GM19238 (cell line): ENCODE results near the gene TMEM209.
A peak's percentile ranks its signal among the peaks of the same experiment; 100 is the strongest.
"Not testable (repeated sequence)": the region's sequence is repeated elsewhere in the genome, so short reads cannot be mapped to it uniquely, and the experiment has no call there.

ENCODE experiments used
- DNase-seq: peaks from one replicate; pipeline ENCODE4 v3.0.0; 2011; ENCODE audit warnings: low spot score; ENCODE audit not compliant: insufficient read length

The TMEM209 gene

GRCh38 chr7:130205084-130205947 lies at the start of gene TMEM209:
TSS of gene TMEM209 (minus strand) at chr7:130205406. CDS start at chr7:130205375, 31 bp downstream.
- DNase-seq = peak; percentile 90

- DNase-seq = no peak
These were observed 49.3 kb upstream of the TMEM209 start for GRCh38 chr7:130254555-130254954.

- DNase-seq = not testable (repeated sequence)
These were observed 44.4 kb upstream of the TMEM209 start for GRCh38 chr7:130249626-130250025.

- not testable (repeated sequence) for DNase-seq
These were observed 43.6 kb upstream of the TMEM209 start for GRCh38 chr7:130248842-130249241.

GRCh38 chr7:130246491-130246890 lies 41.3 kb upstream of the TMEM209 start:
- DNase-seq = not testable (repeated sequence)

GRCh38 chr7:130243486-130243885 lies 38.3 kb upstream of the TMEM209 start:
- DNase-seq = not testable (repeated sequence)

- DNase-seq = peak; percentile 33
These were observed 37.2 kb upstream of the TMEM209 start for GRCh38 chr7:130242198-130243014.

- no peak for DNase-seq
These were observed 35.0 kb upstream of the TMEM209 start for GRCh38 chr7:130240240-130240639.

- not testable (repeated sequence) for DNase-seq
These were observed 31.2 kb upstream of the TMEM209 start for GRCh38 chr7:130236361-130236760.

GRCh38 chr7:130234078-130234477 lies 28.9 kb upstream of the TMEM209 start:
- DNase-seq = no peak

- no peak for DNase-seq
These were observed 27.0 kb upstream of the TMEM209 start for GRCh38 chr7:130232209-130232608.

GRCh38 chr7:130231792-130232191 lies 26.6 kb upstream of the TMEM209 start:
- no peak for DNase-seq

GRCh38 chr7:130229981-130230380 lies 24.8 kb upstream of the TMEM209 start:
- not testable (repeated sequence) for DNase-seq

- DNase-seq = no peak
These were observed 23.8 kb upstream of the TMEM209 start for GRCh38 chr7:130228840-130229502.

- no peak for DNase-seq
These were observed 22.8 kb upstream of the TMEM209 start for GRCh38 chr7:130227883-130228575.

- DNase-seq = no peak
These were observed 21.1 kb upstream of the TMEM209 start for GRCh38 chr7:130226333-130226732.

GRCh38 chr7:130224923-130225322 lies 19.7 kb upstream of the TMEM209 start:
- not testable (repeated sequence) for DNase-seq

GRCh38 chr7:130224210-130224609 lies 19.0 kb upstream of the TMEM209 start:
- DNase-seq = no peak

GRCh38 chr7:130223646-130224045 lies 18.4 kb upstream of the TMEM209 start:
- no peak for DNase-seq

- no peak for DNase-seq
These were observed 16.5 kb upstream of the TMEM209 start for GRCh38 chr7:130221746-130222145.

- no peak for DNase-seq
These were observed 14.7 kb upstream of the TMEM209 start for GRCh38 chr7:130219871-130220270.
